H1 (cell line): Measurements from ENCODE around the gene ZNF665. TPM values are rescaled to one million over a fixed set of nuclear protein-coding genes. Genes with fewer than 3 reads are reported as not detected.

Experiments used
- CTCF ChIA-PET: fragments of 300-600 bp; sonication (Branson Sonifier 250); formaldehyde crosslinking; loops from one replicate; lab custom pipeline; 2021; ENCODE audit not compliant: partially characterized antibody; lab: Charles Lee
- POLR2A ChIA-PET: fragments of 300-600 bp; sonication (Branson Sonifier 250); formaldehyde crosslinking; loops from one replicate; lab custom pipeline; 2021; ENCODE audit warnings: inconsistent platforms; ENCODE audit not compliant: partially characterized antibody; lab: Charles Lee
- DNase-seq, 2 experiments: peaks; one replicate each; pipeline versions ENCODE4 v3.0.0 to v3.0.0-alpha.2; 2010 to 2022; ENCODE audit warnings: low spot score in 2 of 2, low read depth in 1 of 2, mixed read lengths in 1 of 2
- FAIRE-seq: peaks from 2 replicates; lab custom pipeline; 2011; peaks lifted over from hg19 to GRCh38; lab: Jason Lieb, UNC
- H2AFZ ChIP-seq: 2 replicates; pipeline ENCODE4 v1.8.1; 2012; ENCODE audit warnings: low read length, inconsistent platforms
- H2AK5ac ChIP-seq: 2 replicates; pipeline ENCODE4 v1.6.1; 2013; ENCODE audit warnings: low read depth, low read length
- H2BK120ac ChIP-seq: replicated peaks from 2 replicates; pipeline ENCODE3; 2013; ENCODE audit warnings: low read depth, low read length, inconsistent platforms
- H2BK12ac ChIP-seq: 2 replicates; pipeline ENCODE4 v1.6.1; 2013; ENCODE audit warnings: low read depth, low read length
- H2BK15ac ChIP-seq: 2 replicates; pipeline ENCODE4 v1.6.1; 2013; ENCODE audit warnings: low read length
- H2BK20ac ChIP-seq: 2 replicates; pipeline ENCODE4 v1.6.1; 2013; ENCODE audit warnings: low read length
- H2BK5ac ChIP-seq: 2 replicates; pipeline ENCODE4 v1.6.1; 2013; ENCODE audit warnings: low read depth, low read length
- H3K14ac ChIP-seq: 2 replicates; pipeline ENCODE4 v1.6.1; 2013; ENCODE audit warnings: inconsistent platforms; ENCODE audit not compliant: insufficient read length
- H3K18ac ChIP-seq: 2 replicates; pipeline ENCODE4 v1.6.1; 2013; ENCODE audit warnings: low read length; ENCODE audit errors: extremely low read depth
- H3K23ac ChIP-seq: 2 replicates; pipeline ENCODE4 v1.6.1; 2013; ENCODE audit warnings: inconsistent platforms; ENCODE audit not compliant: insufficient read length
- H3K23me2 ChIP-seq: 2 replicates; pipeline ENCODE4 v1.6.1; 2013; ENCODE audit warnings: low read depth, low read length
- H3K27ac ChIP-seq: 2 replicates; pipeline ENCODE4 v1.6.1; 2011; ENCODE audit warnings: low read depth, low read length, inconsistent platforms
- H3K27me3 ChIP-seq, 4 experiments: replicated peaks in 1 of 4; 1 replicate in 1 of 4; 2 replicates in 3 of 4; pipeline versions ENCODE4 v1.6.1 to v1.8.1; 2011 to 2013; ENCODE audit warnings: low read length in 3 of 4, mild to moderate bottlenecking in 3 of 4, inconsistent platforms in 2 of 4, mixed read lengths in 2 of 4, moderate library complexity in 1 of 4; ENCODE audit not compliant: control insufficient read depth in 3 of 4, insufficient read depth in 3 of 4; ENCODE audit errors: extremely low read depth in 1 of 4
- H3K36me3 ChIP-seq, 4 experiments: 2 replicates each; pipeline versions ENCODE4 v1.6.1 to v1.8.1; 2011 to 2013; ENCODE audit warnings: mild to moderate bottlenecking in 4 of 4, low read length in 3 of 4, moderate library complexity in 2 of 4, control low read depth in 1 of 4, inconsistent platforms in 1 of 4; ENCODE audit not compliant: insufficient read depth in 4 of 4, control insufficient read depth in 2 of 4
- H3K4ac ChIP-seq: replicated peaks from 2 replicates; pipeline ENCODE3; 2013; ENCODE audit warnings: low read length, low read depth, mixed read lengths, inconsistent platforms; ENCODE audit not compliant: insufficient read length
- H3K4me1 ChIP-seq, 4 experiments: replicated peaks in 1 of 4; 1 replicate in 1 of 4; 2 replicates in 3 of 4; pipeline versions ENCODE4 v1.6.1 to v1.8.1; 2011 to 2013; ENCODE audit warnings: low read length in 3 of 4, inconsistent platforms in 2 of 4, mixed read lengths in 1 of 4; ENCODE audit not compliant: insufficient read depth in 4 of 4, control insufficient read depth in 3 of 4
- H3K4me2 ChIP-seq, 2 experiments: 2 replicates each; pipeline versions ENCODE4 v1.6.1 to v1.8.1; 2011 to 2013; ENCODE audit warnings: low read depth in 2 of 2, low read length in 2 of 2, control low read depth in 1 of 2, inconsistent platforms in 1 of 2, mild to moderate bottlenecking in 1 of 2; ENCODE audit not compliant: insufficient read depth in 1 of 2
- H3K4me3 ChIP-seq, 4 experiments: fragments of 200-600, 300-600 bp in 1 of 4; sonication (generic), shearing (Covaris generic), sonication (Bioruptor Twin) in 1 of 4; 2 replicates each; pipeline versions ENCODE4 v1.5.1 to v1.8.1; 2011 to 2016; ENCODE audit warnings: low read length in 4 of 4, low read depth in 3 of 4, control low read depth in 2 of 4, inconsistent platforms in 2 of 4, mild to moderate bottlenecking in 2 of 4, mixed read lengths in 1 of 4, moderate library complexity in 1 of 4; ENCODE audit not compliant: insufficient read depth in 2 of 4; ENCODE audit errors: extremely low read depth in 1 of 4
- H3K56ac ChIP-seq: replicated peaks from 2 replicates; pipeline ENCODE3; 2013; ENCODE audit warnings: low read depth, mild to moderate bottlenecking, mixed read lengths, low read length, inconsistent platforms; ENCODE audit not compliant: insufficient read length
- H3K79me1 ChIP-seq: 2 replicates; pipeline ENCODE4 v1.6.1; 2013; ENCODE audit warnings: low read depth, low read length, control low read depth
- H3K79me2 ChIP-seq, 2 experiments: 2 replicates each; pipeline versions ENCODE4 v1.6.1 to v1.8.1; 2012 to 2013; ENCODE audit warnings: low read length in 2 of 2, mild to moderate bottlenecking in 2 of 2, inconsistent platforms in 1 of 2; ENCODE audit not compliant: insufficient read depth in 2 of 2, control insufficient read depth in 1 of 2
- H3K9ac ChIP-seq, 4 experiments: replicated peaks in 1 of 4; 1 replicate in 1 of 4; 2 replicates in 3 of 4; pipeline versions ENCODE4 v1.6.1 to v1.8.1; 2011 to 2013; ENCODE audit warnings: low read depth in 3 of 4, low read length in 3 of 4, control low read depth in 2 of 4, mild to moderate bottlenecking in 2 of 4, moderate library complexity in 2 of 4, inconsistent platforms in 1 of 4; ENCODE audit errors: extremely low read depth in 1 of 4
- H3K9me3 ChIP-seq, 2 experiments: 2 replicates each; pipeline versions ENCODE4 v1.6.1 to v1.8.1; 2012 to 2013; ENCODE audit warnings: mild to moderate bottlenecking in 2 of 2, moderate library complexity in 2 of 2, control low read depth in 1 of 2, inconsistent platforms in 1 of 2, low read depth in 1 of 2, low read length in 1 of 2, mixed read lengths in 1 of 2; ENCODE audit not compliant: insufficient read depth in 2 of 2
- H4K20me1 ChIP-seq, 2 experiments: replicated peaks in 1 of 2; 2 replicates each; pipeline versions ENCODE3 to v1.8.1; 2011 to 2013; ENCODE audit warnings: inconsistent platforms in 2 of 2, low read length in 2 of 2, mild to moderate bottlenecking in 1 of 2; ENCODE audit not compliant: insufficient read depth in 2 of 2, control insufficient read depth in 1 of 2
- H4K5ac ChIP-seq: 2 replicates; pipeline ENCODE4 v1.6.1; 2013; ENCODE audit warnings: low read length, low read depth, mixed read lengths, inconsistent platforms; ENCODE audit not compliant: insufficient read length
- H4K8ac ChIP-seq: 2 replicates; pipeline ENCODE4 v1.8.0; 2013; ENCODE audit warnings: mild to moderate bottlenecking, moderate library complexity, low read length, inconsistent platforms; ENCODE audit not compliant: insufficient read depth; ENCODE audit errors: extremely low read depth
- H4K91ac ChIP-seq: replicated peaks from 2 replicates; pipeline ENCODE3; 2013; ENCODE audit warnings: low read length, mixed read lengths, inconsistent platforms; ENCODE audit not compliant: insufficient read length
- BCL11A ChIP-seq, 2 experiments: IDR thresholded peaks; one replicate each; pipeline ENCODE4 v1.6.1; 2011; ENCODE audit warnings: low read depth in 2 of 2, low read length in 2 of 2, mild to moderate bottlenecking in 2 of 2
- CEBPB ChIP-seq: IDR thresholded peaks from 2 replicates; pipeline ENCODE4 v1.6.1; 2012; ENCODE audit warnings: low read depth, low read length
- GABPA ChIP-seq: IDR thresholded peaks from 2 replicates; pipeline ENCODE4 v1.6.1; 2011; ENCODE audit warnings: mild to moderate bottlenecking, low read length, moderate library complexity, borderline replicate concordance; ENCODE audit not compliant: insufficient read depth
- JUND ChIP-seq: IDR thresholded peaks from 2 replicates; pipeline ENCODE4 v1.6.1; 2011; ENCODE audit warnings: mild to moderate bottlenecking, improper control_type of control experiment, low read length
- RAD21 ChIP-seq, 2 experiments: IDR thresholded peaks in 1 of 2; conservative IDR thresholded peaks in 1 of 2; 2 replicates each; pipeline ENCODE4 v1.6.1; 2011; ENCODE audit warnings: low read depth in 2 of 2, low read length in 2 of 2, improper control_type of control experiment in 1 of 2, inconsistent platforms in 1 of 2, mild to moderate bottlenecking in 1 of 2, moderate library complexity in 1 of 2
- RBBP5 ChIP-seq: IDR thresholded peaks from 2 replicates; pipeline ENCODE4 v1.7.1; 2012; ENCODE audit warnings: low read depth, mild to moderate bottlenecking, inconsistent platforms, low read length, moderate library complexity, borderline replicate concordance
- RNF2 ChIP-seq: fragments of 200-900, 300-1000 bp; sonication (generic); IDR thresholded peaks from 2 replicates; pipeline ENCODE4 v1.7.1; 2016; ENCODE audit warnings: borderline replicate concordance, low read depth, mild to moderate bottlenecking, antibody characterized with exemption, low read length; ENCODE audit not compliant: poor library complexity, severe bottlenecking; ENCODE audit errors: missing control alignments
- SIN3A ChIP-seq, 2 experiments: IDR thresholded peaks in 1 of 2; conservative IDR thresholded peaks in 1 of 2; 2 replicates each; pipeline ENCODE4 v1.6.1; 2011 to 2012; ENCODE audit warnings: low read length in 2 of 2, improper control_type of control experiment in 1 of 2, low read depth in 1 of 2, mild to moderate bottlenecking in 1 of 2
- SRF ChIP-seq: IDR thresholded peaks from 2 replicates; pipeline ENCODE4 v1.6.1; 2011; ENCODE audit warnings: mild to moderate bottlenecking, low read depth, low read length, moderate library complexity
- SUZ12 ChIP-seq: fragments of 200-600 bp; sonication (generic); IDR thresholded peaks from 2 replicates; pipeline ENCODE4 v1.6.1; 2012; ENCODE audit warnings: mild to moderate bottlenecking, inconsistent platforms, low read length, moderate library complexity, mixed read lengths
- ZNF274 ChIP-seq: IDR thresholded peaks from 2 replicates; pipeline ENCODE4 v1.7.0; 2012; ENCODE audit warnings: low read length, borderline replicate concordance; ENCODE audit errors: extremely low read depth
- WGBS, 2 experiments: shearing (Covaris generic) in 1 of 2; methylation state at CpG; one replicate each; pipeline versions ENCODE4 v1.1.6 to v1.1.7; 2013 to 2015; ENCODE audit warnings: low lambda C conversion rate in 2 of 2, mixed read lengths in 2 of 2, inconsistent platforms in 1 of 2, low coverage in 1 of 2, missing lambda C conversion rate in 1 of 2; ENCODE audit not compliant: insufficient replicate concordance in 2 of 2, insufficient coverage in 1 of 2, insufficient read length in 1 of 2; ENCODE audit errors: extremely low coverage in 1 of 2, missing lambda C conversion rate in 1 of 2; 5-methylcytosine and 5-hydroxymethylcytosine counted together
- polyA plus RNA-seq, 7 experiments: library from polyadenylated mRNA; depleted of rRNA in 3 of 7; stranded (reverse) in 5 of 7; unstranded in 2 of 7; fragments of >200 nt in 5 of 7; fragments of 200-250 nt in 2 of 7; gene quantifications; 1 replicate in 5 of 7; 2 replicates in 1 of 7; 4 replicates in 1 of 7; pipeline versions ENCODE4 v1.2.1 to v1.2.3, GENCODE V29; 2011 to 2013; ENCODE audit warnings: missing spikeins in 2 of 7, mixed read lengths in 2 of 7
- total RNA-seq: library from RNA; stranded (reverse); fragmentation: NEBNext Ultra II Directional; extraction: Animal tissue kit (Norgen Biotek cat#: 25700); gene quantifications from 2 replicates; pipeline ENCODE4 v1.2.1, GENCODE V29; 2021
- TF ChIP-seq, protein P1 (sequence below): IDR thresholded peaks from 2 replicates; pipeline ENCODE4 v1.6.1; 2012; ENCODE audit warnings: inconsistent platforms

ZNF665 gene
- total and polyA plus RNA-seq, 2 of the 8 experiments (the other 6 are each of a cell fraction or from before 2014, with no cell fraction given), result 2.4 to 6.4 TPM

DNA sequence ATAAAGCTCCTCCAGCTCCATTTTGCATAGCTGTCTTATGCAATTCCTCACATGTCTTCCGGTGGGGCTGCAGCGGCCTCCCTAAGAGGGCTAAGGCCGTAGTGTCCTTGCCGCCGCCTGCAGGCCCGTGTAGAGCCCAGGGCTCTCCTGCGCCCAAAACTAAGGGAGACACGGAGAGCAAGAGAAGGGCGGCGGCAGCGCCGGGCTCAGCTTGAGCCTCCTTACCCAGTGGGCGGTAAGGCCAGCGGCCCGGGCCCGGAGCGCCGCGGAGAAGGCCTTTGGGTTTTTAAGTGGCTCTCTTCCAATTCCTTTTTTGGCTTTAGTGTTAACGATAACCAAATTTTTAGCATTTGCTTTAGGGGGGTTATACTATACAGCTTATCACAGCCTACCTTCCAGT lies 31.4 kb upstream of the ZNF665 start:
- no peak overlapping the region for H4K8ac ChIP-seq
- 88% methylated on average over 15 of the region's 20 CpGs; no CpG with 5 or more reads in 1 of the 2 experiments for WGBS, 2 experiments
- no peaks in the 10 kb centered on the region for H3K27me3 ChIP-seq
- no peaks in the 10 kb centered on the region for H4K20me1 ChIP-seq
- FAIRE-seq (no peak), DNase-seq (no peak)
- no peak overlapping the region for H2AK5ac ChIP-seq
- POLR2A ChIA-PET, result no interaction called here
- H4K91ac ChIP-seq, result no peak overlapping the region
- H3K14ac ChIP-seq, result no peak overlapping the region
- no peaks in the 10 kb centered on the region for H3K79me1 ChIP-seq
- no peak overlapping the region for H3K4me3 ChIP-seq
- H2BK120ac ChIP-seq, result no peak overlapping the region
- H3K79me2 ChIP-seq, result no peaks in the 10 kb centered on the region
- H2BK20ac ChIP-seq, result no peak overlapping the region
- H2BK15ac ChIP-seq, result no peak overlapping the region
- no peak overlapping the region for H3K9ac ChIP-seq
- H3K27ac ChIP-seq, result no peak overlapping the region
- H2AFZ ChIP-seq, result no peak overlapping the region
- no peaks in the 10 kb centered on the region for H3K23me2 ChIP-seq
- no peak overlapping the region for H3K18ac ChIP-seq
- no peak overlapping the region for H2BK5ac ChIP-seq
- H3K23ac ChIP-seq, result no peak overlapping the region
- H2BK12ac ChIP-seq, result no peak overlapping the region
- no peaks in the 10 kb centered on the region; a peak in 1 of 8 replicates for H3K36me3 ChIP-seq
- CTCF ChIA-PET, result interaction anchor here (1.6 kb wide), 1 partner anchor 29 kb away, joined by 4 read pairs; no protein-coding TSS in a partner anchor
- no peak overlapping the region for H3K4ac ChIP-seq
- no peak overlapping the region for H4K5ac ChIP-seq
- H3K4me2 ChIP-seq, result no peak overlapping the region
- H3K56ac ChIP-seq, result no peak overlapping the region
- H3K9me3 ChIP-seq, result peaks cover 22 to 69% of the 10 kb centered on the region in 2 experiments
- H3K4me1 ChIP-seq, result no peaks in the 10 kb centered on the region
- TF ChIP-seq RBBP5, result no peak
- no peak for TF ChIP-seq BCL11A (IDR thresholded peaks at IDR 0.05; ENCODE audit: low read depth in 2 of 2, low read length in 2 of 2)
- no peak for TF ChIP-seq ZNF274
- TF ChIP-seq SUZ12, result no peak
- TF ChIP-seq, protein P1, sequence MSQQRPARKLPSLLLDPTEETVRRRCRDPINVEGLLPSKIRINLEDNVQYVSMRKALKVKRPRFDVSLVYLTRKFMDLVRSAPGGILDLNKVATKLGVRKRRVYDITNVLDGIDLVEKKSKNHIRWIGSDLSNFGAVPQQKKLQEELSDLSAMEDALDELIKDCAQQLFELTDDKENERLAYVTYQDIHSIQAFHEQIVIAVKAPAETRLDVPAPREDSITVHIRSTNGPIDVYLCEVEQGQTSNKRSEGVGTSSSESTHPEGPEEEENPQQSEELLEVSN, result no peak
- no peak for TF ChIP-seq SIN3A (conservative IDR thresholded peaks at IDR 0.05 in 1 of 2, IDR thresholded peaks at IDR 0.05 in 1 of 2; ENCODE audit: low read depth in 1 of 2, low read length in 2 of 2)
- no peak for TF ChIP-seq JUND
- no peak for TF ChIP-seq RNF2
- TF ChIP-seq SRF, result no peak
- no peak for TF ChIP-seq CEBPB
- no peak for TF ChIP-seq GABPA
- TF ChIP-seq RAD21 (IDR thresholded peaks at IDR 0.05 in 1 of 2, conservative IDR thresholded peaks at IDR 0.05 in 1 of 2; ENCODE audit: low read depth in 2 of 2, low read length in 2 of 2), result no peak
